Choroid plexus epithelial cell (primary cell): Measurements from ENCODE around the gene ARHGEF6.

ENCODE experiments used
- DNase-seq: peaks from one replicate; pipeline ENCODE4 v3.0.0-alpha.2; 2010; ENCODE audit warnings: low read depth
- H3K4me3 ChIP-seq: 2 replicates; pipeline ENCODE4 v1.5.1; 2011; ENCODE audit warnings: low read depth, mild to moderate bottlenecking, control low read depth, low read length, moderate library complexity
- TF ChIP-seq, protein P1 (sequence below): conservative IDR thresholded peaks from 2 replicates; pipeline ENCODE4 v1.5.1; 2011; ENCODE audit warnings: low read depth, mild to moderate bottlenecking, control low read depth, inconsistent platforms, low read length, moderate library complexity

The ARHGEF6 gene

GRCh38 chrX:136679531-136679930 lies 101.2 kb downstream of the ARHGEF6 start:
- H3K4me3 ChIP-seq = no peak overlapping the region
- no peak for DNase-seq

DNA sequence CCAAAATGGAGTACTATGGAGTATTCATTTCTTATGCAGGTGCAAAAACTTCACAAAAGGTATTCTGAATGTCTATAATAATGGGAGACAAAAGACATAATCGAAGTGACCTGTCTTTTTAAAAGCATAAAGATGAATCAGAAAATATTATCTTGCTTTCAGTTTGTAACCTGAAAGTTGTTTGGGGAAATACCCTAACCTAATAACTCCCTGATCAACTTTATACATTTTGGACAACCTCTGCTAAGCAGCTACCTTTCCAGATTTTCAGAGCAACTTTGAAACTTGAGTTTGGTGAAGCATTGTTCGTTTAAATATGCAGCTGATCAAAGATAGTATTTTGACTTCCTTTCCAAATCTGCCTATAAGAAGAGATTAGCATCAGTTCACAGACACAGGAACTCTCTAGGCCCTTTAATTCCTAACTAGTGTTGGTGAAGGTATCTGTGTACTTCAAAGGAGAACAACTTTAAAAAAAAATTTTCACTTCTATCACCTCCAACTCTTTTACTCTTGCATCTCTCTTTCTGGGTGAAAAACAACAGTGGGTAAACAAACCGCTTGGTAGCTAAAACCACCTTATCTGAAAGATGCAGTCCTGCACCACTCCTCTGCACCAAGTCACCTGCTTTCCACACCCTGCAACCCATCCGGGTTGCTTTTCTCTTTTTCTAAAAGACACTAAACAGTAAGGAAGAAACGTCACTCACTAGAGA lies 106.3 kb downstream of the ARHGEF6 start:
- TF ChIP-seq, protein P1, sequence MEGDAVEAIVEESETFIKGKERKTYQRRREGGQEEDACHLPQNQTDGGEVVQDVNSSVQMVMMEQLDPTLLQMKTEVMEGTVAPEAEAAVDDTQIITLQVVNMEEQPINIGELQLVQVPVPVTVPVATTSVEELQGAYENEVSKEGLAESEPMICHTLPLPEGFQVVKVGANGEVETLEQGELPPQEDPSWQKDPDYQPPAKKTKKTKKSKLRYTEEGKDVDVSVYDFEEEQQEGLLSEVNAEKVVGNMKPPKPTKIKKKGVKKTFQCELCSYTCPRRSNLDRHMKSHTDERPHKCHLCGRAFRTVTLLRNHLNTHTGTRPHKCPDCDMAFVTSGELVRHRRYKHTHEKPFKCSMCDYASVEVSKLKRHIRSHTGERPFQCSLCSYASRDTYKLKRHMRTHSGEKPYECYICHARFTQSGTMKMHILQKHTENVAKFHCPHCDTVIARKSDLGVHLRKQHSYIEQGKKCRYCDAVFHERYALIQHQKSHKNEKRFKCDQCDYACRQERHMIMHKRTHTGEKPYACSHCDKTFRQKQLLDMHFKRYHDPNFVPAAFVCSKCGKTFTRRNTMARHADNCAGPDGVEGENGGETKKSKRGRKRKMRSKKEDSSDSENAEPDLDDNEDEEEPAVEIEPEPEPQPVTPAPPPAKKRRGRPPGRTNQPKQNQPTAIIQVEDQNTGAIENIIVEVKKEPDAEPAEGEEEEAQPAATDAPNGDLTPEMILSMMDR = no peak
- no peak for DNase-seq
- no peak overlapping the region for H3K4me3 ChIP-seq

More at GRCh38 chrX:136679531-136679930, 101.2 kb downstream of the ARHGEF6 start:
- TF ChIP-seq, protein P1 = no peak

DNA sequence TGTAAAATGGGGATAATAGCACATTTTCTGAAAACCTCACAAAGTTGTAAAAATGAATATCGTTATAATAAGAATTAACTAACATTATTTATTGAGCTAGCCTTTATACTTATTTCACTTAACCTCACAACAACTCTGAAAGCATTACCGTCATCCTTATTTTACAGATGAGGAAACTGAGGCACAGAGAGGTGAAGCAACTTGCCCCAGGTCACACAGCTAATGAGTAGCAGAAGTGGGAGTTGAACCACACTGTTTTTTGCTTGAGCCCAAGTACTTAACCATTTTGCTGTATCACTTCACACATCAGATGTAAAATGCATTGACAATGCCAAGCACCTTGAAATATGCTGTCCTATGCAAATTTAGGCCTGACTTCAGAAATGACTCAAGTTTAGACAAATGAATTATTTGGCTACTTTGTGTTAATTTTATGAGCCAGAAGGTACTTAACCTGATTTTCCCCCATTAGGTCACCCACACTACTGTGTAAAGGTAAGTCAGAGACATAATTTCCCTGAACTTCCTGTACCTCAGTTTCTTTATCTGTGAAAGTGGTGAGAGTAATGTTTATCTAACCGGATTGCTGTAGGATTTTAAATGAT lies 109.6 kb downstream of the ARHGEF6 start:
- TF ChIP-seq, protein P1 = no peak
- no peak for DNase-seq
- no peak overlapping the region for H3K4me3 ChIP-seq

- DNase-seq = no peak
- H3K4me3 ChIP-seq = no peak overlapping the region
- TF ChIP-seq, protein P1 = no peak
Measured at GRCh38 chrX:136667446-136668168, 113.1 kb downstream of the ARHGEF6 start.

- DNase-seq = no peak
- no peak overlapping the region for H3K4me3 ChIP-seq
- TF ChIP-seq, protein P1 = no peak
Measured at GRCh38 chrX:136666088-136666487, 114.6 kb downstream of the ARHGEF6 start.

- TF ChIP-seq, protein P1 = no peak
- H3K4me3 ChIP-seq = no peak overlapping the region
- DNase-seq = no peak
Measured at GRCh38 chrX:136665258-136665900, 115.4 kb downstream of the ARHGEF6 start.
